Renal pelvis (tissue), 4 donors: Measurements from ENCODE around the gene SIPA1L3. TPM values are rescaled to one million over a fixed set of nuclear protein-coding genes. Genes with fewer than 3 reads are reported as not detected.

Source experiments
- DNase-seq: peaks from one replicate; pipeline ENCODE4 v3.0.0-alpha.2; 2013
- polyA plus RNA-seq, 3 donors: library from polyadenylated mRNA; unstranded; fragments of 120-200 nt; gene quantifications; one replicate each; pipeline ENCODE4 v1.2.1, GENCODE V29; 2013; ENCODE audit not compliant: insufficient read length in 3 of 3

The SIPA1L3 gene
- polyA plus RNA-seq, 3 donors: 25.4 to 40.3 (median 28.6) TPM

DNA sequence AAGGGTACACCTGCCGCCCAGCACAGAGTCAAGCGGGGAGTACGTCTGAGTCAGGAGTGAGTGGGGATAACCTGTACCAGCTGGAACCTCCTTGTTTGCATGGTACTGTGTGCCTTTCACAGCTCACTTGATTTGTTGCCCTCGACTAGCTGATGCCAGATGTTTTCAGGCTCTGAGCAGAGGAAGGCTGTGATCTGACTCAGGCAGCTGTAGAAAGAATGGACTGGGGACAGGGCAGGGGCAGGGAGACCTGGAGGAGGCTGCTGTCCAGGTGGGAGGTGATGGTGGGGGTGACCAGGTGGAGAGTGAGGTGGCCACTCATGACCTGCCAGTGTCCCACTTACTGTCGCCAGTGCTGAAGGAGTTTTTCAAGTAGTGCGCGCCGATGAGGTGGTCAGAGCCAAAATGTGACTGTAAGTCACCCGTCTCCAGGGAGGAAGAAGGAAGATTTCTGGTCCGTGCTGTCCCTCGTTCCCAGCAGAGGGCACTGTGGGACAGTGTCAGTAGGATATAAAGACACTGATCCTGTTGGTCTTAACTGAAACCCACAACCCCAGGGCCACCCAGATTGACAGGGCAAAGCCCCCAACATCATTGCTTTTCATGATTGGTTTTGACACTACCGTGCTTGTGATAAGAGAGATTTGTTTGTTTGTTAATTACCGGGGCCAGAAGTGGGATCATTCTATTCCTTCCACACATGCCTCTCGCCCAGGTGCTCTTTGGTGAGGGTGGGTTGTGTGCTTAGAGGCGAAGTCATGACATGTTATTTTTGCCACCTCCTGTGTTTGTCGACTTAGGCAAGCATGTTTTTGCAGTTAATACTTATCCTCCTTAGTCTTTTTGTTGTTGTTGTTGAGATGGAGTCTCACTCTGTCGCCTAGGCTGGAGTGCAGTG is 188.7 kb downstream of the SIPA1L3 start:
- peak; percentile 74 for DNase-seq

DNA sequence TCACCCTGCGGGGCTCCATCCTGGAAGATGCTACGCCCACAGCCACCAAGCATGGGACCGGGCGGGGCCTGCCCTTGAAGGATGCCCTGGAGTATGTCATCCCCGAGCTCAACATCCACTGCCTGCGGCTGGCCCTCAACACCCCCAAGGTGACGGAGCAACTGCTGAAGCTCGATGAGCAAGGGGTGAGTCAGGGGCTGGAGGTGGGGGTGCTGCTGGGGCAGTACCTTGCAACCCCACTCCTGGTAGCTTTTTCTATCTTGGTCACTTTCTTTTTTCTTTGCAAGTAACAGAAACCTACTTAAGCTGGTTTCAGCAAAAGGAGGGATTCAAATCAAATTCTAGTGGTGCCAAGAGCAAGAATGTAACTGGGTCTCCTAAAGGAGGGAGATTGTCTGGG is 193.0 kb downstream of the SIPA1L3 start:
- no peak for DNase-seq

DNA sequence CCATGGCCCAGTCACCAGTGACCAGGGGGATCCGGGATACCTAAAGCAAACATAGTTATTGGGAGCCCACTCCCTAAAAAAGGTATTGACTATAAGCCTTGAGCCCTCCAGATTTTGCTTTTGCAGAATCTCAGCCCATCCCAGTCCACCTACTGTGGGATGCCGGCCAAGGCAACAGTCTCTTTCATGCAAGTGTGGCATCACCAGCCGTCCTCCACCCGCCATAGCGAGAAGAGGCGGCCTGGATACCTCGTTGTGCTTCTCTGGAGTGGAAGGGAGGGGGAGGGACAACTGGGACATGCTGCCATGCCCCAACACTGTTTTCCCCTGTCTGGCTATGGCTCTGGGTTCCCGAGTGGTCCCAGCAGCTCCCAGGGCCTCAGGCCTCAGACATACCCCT is 193.6 kb downstream of the SIPA1L3 start:
- DNase-seq: no peak

DNA sequence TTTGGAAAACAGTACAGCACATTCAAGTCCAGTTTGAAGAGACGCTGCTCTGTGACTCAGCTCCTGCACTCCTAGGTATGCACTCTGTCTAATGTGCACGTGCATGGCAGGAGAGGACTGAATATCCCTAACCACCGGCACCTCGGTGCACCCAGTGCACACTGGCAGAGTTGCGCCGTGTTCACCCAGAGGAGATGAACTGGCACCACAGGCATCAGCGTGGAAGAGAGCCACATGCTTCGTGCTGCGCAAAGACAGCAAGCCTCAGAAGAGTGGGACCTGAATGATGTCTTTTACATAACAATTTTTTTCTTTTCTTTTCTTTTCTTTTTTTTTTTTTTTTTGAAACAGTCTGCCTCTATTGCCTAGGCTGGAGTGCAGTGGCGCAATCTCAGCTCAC is 194.7 kb downstream of the SIPA1L3 start:
- no peak for DNase-seq

DNA sequence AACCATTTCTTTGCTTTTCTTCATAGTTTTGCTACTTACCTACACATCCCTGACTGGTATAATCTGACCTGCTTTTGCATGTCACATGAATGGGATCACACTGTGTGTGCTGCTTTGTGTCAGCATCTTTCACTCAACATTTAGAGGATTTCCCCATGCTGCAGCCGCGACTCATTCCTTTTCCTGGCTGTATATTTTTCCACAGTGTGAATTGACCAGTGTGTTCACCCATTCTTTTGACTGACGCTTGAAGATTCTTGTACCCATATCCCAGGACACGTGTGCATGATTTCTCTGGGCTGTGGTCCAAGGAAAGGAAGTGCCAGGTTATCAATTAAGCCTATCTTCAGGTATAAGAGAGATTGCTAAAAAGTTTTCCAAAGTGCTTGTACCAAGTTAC is 198.6 kb downstream of the SIPA1L3 start:
- no peak for DNase-seq

DNA sequence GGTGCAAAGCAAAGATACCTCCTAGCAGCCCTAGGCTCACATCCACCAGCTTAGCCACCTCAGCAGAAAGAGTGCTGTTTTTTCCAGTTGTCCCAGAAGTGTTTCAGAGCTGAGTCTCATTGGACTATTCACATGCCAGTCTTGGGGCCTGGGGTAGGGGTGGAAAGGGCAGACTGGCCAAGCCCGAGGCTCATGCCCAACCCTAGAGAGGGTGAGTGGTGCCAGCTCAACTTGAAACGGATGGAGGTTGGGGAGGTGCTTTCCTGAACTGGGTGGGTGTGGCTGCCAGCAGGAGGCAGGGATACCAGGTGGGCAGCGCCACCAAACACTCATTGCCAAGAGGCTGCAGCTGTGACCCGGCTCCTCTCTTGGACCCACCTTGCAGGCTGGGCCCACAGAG is 200.1 kb downstream of the SIPA1L3 start:
- DNase-seq: no peak

DNA sequence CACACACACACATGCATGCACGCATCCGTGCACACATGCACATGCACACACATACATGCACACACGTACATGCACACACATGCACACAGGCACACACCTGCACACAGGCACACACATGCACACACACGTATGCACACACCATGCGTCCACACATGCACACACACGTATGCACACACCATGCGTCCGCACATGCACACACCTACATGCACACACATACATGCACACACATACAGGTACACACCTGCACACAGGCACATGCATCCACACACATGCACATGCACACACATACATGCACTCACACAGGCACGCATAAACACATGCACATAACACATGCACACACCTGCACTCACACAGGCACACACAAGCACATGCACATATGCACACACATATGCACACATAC is 204.9 kb downstream of the SIPA1L3 start:
- no peak for DNase-seq

DNA sequence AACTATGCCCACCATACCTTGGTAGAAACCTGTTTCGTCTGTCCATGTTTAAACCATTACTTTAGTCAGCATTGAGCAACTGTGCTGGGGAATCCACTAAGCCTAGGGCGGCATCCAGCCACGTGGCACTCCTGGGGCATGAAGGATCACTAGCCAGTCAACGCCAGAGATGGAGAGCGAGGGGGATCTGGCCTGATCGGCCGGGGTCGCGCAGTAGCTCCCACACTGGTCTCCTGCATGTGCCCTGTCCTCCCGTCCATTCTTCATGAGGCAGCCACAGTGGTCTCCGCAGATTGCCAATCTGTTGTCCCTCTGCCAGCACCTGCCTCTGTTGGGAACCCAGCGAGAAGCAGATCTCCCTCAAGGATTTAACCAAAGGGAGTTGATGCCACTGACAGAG is 207.6 kb downstream of the SIPA1L3 start:
- DNase-seq: no peak

DNA sequence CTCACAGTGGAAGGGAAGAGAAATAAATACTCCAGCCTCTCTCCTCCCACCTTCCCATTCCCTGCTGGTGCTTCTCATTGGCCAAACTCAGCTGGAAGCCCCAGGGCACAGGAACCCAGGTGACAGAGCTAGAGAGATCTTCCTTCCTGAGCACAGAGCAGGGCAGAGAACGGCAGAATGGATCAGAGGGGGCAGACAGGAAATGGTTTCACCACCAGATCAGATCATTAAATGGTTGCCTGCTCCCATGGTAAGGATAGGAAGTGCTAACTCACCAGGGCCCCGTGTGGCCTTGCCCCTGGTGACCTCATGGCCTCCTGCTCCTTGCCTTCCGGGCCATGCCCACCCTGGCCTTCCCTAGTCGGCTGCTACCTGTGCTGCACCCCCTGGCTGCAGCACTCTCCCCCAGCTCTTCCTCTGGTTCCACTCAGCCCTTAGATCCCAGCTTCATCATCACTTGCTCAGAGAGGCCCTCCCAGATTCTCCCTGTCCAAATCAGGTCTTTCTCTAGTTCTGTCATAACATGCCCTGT is 208.3 kb downstream of the SIPA1L3 start:
- no peak for DNase-seq

DNA sequence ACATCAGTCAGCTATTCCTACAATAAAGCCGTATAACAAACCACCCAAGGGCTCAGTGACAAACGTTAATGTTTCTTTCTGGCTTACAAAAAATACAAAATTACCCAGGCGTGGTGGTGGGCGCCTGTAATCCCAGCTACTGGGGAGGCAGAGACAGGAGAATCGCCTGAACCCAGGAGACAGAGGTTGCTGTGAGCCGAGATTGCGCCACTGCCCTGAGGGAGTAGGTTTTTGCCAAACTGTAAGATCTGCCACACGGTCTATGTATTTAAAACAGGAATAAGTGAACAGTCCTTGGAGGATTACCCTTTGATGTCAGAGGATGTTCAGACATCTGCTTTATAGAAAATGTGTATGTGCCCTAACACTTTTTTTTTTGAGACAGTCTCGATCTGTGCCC is 211.2 kb downstream of the SIPA1L3 start:
- no peak for DNase-seq

DNA sequence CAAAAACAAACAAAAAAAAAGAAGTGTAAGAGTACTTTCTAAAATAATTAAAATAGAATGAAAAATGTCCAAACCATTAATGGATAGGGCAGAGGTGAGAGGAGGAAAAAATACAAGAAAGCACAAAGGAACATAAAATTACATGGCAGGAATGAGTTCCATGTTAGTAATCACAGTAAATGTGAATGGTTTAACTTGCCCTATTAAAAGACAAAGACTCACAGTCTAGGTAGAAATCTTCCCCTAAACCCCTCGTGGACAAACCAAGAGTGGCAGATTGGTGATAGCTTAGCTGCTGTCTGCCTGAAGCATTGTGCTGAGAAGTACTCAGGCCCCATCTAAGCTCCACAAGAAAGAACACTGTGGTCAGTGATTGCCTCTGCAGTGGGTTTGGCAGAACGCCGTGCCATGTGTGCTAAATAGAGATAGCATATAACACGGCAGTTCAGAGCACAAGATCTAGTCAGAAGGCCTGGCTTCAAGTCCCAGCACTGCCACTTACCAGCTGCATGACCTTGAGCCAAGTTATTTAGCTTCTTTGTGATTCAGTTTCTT is 213.5 kb downstream of the SIPA1L3 start:
- no peak for DNase-seq

DNA sequence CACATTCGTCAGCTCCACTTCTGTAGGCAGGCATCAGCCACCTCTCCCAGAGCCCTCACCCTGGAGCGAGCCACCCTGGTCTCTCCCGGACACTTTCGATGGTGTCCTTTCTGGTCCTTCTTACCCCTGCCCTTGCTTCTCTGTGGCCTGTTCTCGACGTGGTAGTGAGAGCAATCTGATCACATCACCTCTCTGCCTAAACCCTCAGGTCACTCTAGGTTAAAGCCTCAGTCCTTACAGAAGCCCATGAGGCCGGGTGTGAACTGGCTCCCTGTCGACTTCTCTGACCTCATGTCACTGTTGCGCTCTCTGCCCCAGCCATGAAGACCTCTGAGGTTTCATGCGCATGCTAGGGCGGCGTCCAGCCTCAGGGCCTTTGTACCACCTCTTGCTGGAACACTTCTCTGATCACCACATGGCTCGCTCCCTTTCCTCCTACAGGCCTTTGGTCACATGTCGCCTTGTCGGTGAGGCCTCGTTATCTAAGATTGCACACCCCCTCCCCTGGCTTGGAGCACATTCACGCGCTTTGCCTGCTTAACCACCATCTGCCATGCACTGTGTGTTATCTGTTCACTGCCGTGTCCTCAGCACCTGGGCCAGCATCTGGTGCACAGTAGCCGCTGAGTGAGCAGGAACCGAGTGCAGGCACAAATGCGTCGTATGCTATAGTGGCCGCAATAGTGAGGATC is 215.5 kb downstream of the SIPA1L3 start:
- no peak for DNase-seq

DNA sequence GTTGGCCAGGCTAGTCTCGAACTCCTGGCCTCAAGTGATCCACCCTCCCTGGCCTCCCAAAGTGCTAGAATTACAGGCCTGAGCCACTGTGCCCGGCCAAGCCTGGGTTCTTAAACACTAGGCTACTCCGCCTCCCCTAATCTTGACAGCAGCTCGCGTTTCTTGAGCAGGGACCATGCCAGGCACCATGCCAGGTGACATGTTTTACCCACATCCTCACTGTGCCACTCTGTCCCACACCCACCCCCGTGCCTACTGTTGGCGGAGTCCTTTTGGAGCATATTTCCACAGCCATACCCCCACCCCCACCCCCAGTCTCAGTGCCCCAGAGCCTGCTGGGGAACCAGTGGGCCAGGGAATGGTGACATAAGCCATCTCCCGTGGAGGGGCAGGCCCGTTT is 218.2 kb downstream of the SIPA1L3 start:
- DNase-seq: no peak

DNA sequence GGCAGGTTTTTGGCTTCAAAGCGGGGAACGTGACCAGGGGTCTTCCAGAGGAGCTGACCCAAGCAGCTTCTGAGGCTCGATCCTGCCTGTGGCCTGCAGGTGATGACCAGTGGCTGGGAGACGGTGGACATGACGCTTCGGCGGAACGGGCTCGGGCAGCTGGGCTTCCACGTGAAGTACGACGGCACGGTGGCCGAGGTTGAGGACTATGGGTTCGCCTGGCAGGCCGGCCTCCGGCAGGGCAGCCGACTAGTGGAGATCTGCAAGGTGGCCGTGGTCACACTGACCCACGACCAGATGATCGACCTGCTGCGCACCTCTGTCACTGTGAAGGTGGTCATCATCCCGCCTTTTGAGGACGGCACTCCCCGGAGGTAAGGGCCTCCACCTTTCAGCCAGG is 223.4 kb downstream of the SIPA1L3 start:
- DNase-seq: no peak

DNA sequence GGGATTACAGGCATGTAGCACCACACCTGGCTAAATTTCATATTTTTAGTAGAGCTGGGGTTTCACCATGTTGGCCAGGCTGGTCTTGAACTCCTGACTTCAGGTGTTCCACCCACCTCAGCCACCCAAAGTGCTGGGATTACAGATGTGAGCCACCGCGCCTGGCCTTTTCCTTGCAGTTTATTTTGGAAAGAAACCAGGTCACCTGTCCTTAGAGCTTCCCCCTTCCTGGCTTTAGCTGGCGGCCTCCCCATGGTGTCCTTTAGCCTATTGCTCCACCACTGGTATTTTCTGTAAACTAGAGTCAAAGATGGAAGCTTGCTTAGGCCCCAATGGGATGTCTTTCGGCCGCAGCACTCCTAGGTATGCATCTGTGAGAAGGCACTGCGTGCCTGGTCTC is 225.8 kb downstream of the SIPA1L3 start:
- no peak for DNase-seq

DNA sequence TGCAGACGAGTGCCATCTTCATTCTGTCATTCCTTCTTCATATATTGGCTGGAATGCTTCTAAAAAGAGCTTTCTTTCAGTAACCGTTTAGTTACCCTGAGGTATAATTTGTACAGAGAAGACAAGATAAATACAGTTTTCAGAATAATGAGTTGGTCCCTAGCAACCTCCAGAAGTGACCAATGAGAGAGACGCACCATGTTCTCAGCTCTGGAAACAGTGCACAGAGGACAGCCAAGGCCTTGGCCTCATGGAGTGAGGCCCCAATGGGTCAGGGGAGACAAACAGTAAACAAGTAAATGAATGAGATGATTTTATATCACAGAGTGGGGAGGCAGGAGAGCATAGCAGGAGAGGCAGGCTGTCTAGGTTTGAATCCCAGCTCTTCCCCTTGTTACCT is 226.3 kb downstream of the SIPA1L3 start:
- DNase-seq: no peak

DNA sequence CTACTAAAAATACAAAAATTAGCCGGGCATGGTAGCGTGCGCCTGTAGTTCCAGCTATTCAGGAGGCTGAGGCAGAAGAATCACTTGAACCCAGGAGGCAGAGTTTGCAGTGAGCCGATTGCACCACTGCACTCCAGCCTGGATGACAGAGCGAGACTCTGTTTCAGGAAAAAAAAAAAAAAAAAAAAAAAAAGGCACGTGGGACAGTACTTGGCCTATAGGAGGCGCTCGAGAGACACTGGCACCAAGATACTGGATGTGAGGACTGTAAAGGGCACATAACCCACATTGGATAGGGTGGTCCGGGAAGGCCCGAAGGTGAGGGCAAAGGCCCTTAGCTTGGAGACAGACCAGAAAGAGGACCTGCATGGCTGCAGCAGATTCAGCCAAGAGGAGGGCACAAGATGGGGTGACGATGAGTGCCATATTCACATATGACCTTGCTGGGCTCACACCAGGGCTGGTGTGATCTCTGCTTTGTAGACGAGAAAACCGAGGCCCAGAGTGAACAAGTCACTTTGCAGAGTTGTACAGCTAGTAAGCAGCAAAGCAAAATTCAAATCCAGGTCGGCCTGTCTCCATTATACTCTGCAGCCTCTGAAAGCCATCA is 227.6 kb downstream of the SIPA1L3 start:
- peak; percentile 26 for DNase-seq

DNA sequence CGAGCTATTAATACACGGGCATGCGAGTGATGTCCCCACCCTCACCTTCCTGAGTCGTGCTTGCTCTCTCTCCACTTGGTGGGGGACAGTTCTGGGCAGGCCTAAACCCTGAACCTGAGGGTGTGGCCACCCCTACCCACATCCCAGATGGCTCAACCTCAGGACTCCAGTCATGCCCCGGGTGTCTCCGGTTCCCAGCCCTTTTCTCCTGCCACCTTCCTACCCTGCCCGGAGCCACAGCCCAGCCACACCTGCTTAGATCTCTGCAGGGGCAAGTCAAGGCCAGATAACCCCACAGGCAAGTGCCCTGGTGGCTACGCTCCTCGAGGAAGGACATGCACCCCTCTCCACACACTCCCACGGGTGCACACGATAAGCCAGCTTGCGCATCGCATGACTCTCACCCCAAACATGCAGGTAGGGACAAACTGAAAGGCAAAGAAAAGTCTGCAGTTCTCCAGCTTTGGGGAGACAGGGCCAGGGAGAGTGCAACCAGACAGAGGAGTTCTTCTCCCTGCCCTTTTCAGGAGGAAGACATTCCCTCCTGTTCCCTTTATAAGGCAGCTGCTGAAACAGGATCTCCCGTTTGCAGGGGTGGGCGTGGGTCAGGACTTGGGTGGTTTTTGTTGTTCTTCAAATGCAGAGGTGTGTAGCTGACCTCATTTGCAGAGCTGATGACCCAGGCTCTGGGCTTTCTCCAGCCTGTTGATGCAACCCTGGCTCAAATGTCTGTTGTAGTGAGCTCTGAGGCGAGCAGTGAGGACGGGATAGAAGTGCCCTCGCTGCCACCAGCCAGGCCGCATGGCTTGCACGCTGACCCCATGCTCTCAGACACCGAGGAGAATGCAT is 228.4 kb downstream of the SIPA1L3 start:
- peak; percentile 47 for DNase-seq

DNA sequence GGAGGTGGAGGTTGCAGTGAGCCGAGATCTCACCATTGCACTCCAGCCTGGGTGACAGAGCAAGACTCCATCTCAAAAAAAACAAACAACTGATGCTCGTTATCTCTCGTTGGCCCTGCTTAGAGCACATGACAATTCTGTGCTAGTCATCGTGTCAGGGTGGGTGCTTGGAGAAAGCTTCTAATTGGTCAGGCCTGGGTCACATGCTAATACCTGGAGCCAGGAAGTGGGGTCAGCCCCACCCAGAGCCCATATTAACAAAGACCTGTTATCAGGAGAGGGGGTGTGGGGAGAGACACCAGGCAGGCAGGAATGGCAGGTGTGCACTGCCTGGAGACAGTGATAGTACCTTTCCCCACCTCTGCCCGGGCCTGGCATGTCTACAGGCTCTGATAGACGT is 232.1 kb downstream of the SIPA1L3 start:
- no peak for DNase-seq

DNA sequence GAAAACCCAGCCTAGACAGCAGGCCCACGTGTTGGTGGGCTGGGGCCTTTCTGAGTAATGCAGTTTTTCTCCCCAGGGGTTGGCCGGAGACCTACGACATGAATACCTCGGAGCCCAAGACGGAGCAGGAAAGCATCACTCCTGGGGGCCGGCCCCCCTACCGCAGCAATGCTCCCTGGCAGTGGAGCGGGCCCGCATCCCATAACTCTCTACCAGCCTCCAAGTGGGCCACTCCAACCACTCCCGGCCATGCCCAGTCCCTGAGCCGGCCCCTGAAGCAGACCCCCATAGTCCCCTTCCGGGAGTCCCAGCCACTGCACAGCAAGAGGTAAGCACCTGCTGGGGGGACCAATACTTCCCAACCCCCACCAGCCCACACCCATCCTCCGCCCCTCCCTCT is 234.1 kb downstream of the SIPA1L3 start:
- no peak for DNase-seq
